GM18951 (cell line): Measurements from ENCODE around the gene GAGE10.

Experiments
- in situ Hi-C: fragments of 300-500 bp; cut with MboI; formaldehyde crosslinking; loops from one replicate; pipeline ENCODE4 v1.12.0; 2022; ENCODE audit warnings: low sequenced_read_pairs, mixed read lengths, inconsistent platforms; ENCODE audit not compliant: unreplicated experiment

Gene GAGE10

GRCh38 chrX:49331841-49332240 is 28.4 kb downstream of the GAGE10 start:
- in situ Hi-C loops: loop anchor here (25.0 kb wide), 1 partner anchor 305 kb away; no protein-coding TSS in a partner anchor

- in situ Hi-C loops: loop anchor here (25.0 kb wide), 1 partner anchor 296 kb away; no protein-coding TSS in a partner anchor
Measured at GRCh38 chrX:49341449-49341848, 38.0 kb downstream of the GAGE10 start.

- in situ Hi-C loops: loop anchor here (25.0 kb wide), 1 partner anchor 293 kb away; no protein-coding TSS in a partner anchor
Measured at GRCh38 chrX:49344496-49345175, 41.2 kb downstream of the GAGE10 start.

GRCh38 chrX:49345402-49345801 is 42.0 kb downstream of the GAGE10 start:
- in situ Hi-C loops: loop anchor here (25.0 kb wide), 1 partner anchor 292 kb away; no protein-coding TSS in a partner anchor

- in situ Hi-C loops: loop anchor here (25.0 kb wide), 1 partner anchor 291 kb away; no protein-coding TSS in a partner anchor
Measured at GRCh38 chrX:49346150-49346549, 42.7 kb downstream of the GAGE10 start.
